ENCODE results near the gene KLHL10. TPM values are rescaled to one million over a fixed set of nuclear protein-coding genes. Genes with fewer than 3 reads are reported as not detected.

KLHL10 gene
- total RNA-seq, 1 experiment from 2014 or later = not detected

GRCh38 chr17:41894791-41895331 is 57.2 kb downstream of the KLHL10 start:
- peak; percentile 43 for DNase-seq (ENCODE audit: low read depth)

DNA sequence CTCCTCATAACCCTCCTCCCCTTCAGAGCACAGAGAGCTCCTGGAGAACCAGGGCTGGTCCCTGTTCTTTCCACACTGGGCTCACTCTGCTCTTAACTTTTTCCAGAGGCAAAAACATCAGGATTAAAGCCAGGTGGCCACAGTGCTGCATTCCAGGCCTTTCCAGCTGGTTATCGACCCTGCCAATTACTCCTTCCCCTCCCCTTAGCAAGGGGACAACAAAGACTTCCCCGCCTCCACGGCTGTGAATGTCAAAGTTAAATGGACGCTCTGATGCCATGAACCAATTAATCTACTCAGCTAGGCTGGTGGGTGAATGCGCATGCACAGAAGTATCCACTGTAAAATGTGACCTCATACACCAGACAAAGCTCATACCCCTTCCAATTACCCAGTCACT is 58.0 kb downstream of the KLHL10 start:
- no peak for DNase-seq (ENCODE audit: low read depth)

DNA sequence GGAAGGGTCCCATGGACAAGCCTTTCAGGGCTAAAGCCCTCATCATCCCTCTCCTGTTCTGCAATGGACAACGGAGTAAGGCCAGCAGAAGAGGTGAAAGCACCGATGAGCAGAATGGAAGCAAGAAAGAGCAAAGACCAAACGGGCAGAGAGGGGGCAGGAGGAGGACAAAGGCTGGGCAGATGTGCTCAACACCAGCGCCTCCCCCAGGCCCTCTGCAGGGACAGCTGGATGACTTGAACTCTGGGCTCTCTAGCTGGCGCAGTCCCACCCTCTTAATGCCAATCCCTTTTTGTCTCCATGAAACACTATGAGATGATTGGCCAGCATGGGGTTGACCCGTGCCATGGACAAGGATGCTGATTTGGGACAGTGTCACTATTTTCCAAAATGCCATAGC is 59.1 kb downstream of the KLHL10 start:
- DNase-seq (ENCODE audit: low read depth) = no peak

Other genes with a start within 250 kb of the KLHL10 start
- gene KRT16, start 225.1 kb upstream of the KLHL10 start, total RNA-seq (2014; rRNA removed) = not detected in 2 replicates
- 6.9 and 11.0 TPM in 2 replicates for gene KRT17, start 213.2 kb upstream of the KLHL10 start, total RNA-seq (2014; rRNA removed)
- 56.9 and 63.7 TPM in 2 replicates for gene EIF1, start 148.9 kb upstream of the KLHL10 start, total RNA-seq (2014; rRNA removed)
- not detected in 2 replicates for gene GAST, start 125.5 kb upstream of the KLHL10 start, total RNA-seq (2014; rRNA removed)
- under 0.01 TPM in 1 of 2 replicates, not detected in the other for gene HAP1, start 103.2 kb upstream of the KLHL10 start, total RNA-seq (2014; rRNA removed)
- not detected in 2 replicates for gene JUP, start 51.1 kb upstream of the KLHL10 start, total RNA-seq (2014; rRNA removed)
- gene P3H4, start 25.9 kb upstream of the KLHL10 start, total RNA-seq (2014; rRNA removed) = 46.0 and 49.1 TPM in 2 replicates
- 271 and 283 TPM in 2 replicates for gene FKBP10, start 24.8 kb upstream of the KLHL10 start, total RNA-seq (2014; rRNA removed)
- gene NT5C3B, start 1.6 kb upstream of the KLHL10 start, total RNA-seq (2014; rRNA removed) = 74.1 and 101 TPM in 2 replicates
- gene KLHL11, start 27.6 kb downstream of the KLHL10 start, total RNA-seq (2014; rRNA removed) = 21.8 and 22.5 TPM in 2 replicates
- 181 and 184 TPM in 2 replicates for gene ACLY, start 81.1 kb downstream of the KLHL10 start, total RNA-seq (2014; rRNA removed)
- gene ODAD4, start 92.8 kb downstream of the KLHL10 start, total RNA-seq (2014; rRNA removed) = 0.19 and 0.86 TPM in 2 replicates
- 61.6 and 75.1 TPM in 2 replicates for gene CNP, start 129.0 kb downstream of the KLHL10 start, total RNA-seq (2014; rRNA removed)
- 67.5 and 83.1 TPM in 2 replicates for gene DNAJC7, start 179.6 kb downstream of the KLHL10 start, total RNA-seq (2014; rRNA removed)
- gene NKIRAS2, start 182.3 kb downstream of the KLHL10 start, total RNA-seq (2014; rRNA removed) = 41.2 and 48.5 TPM in 2 replicates
- 0.29 TPM in 1 of 2 replicates, not detected in the other for gene C17orf113, start 212.8 kb downstream of the KLHL10 start, total RNA-seq (2014; rRNA removed)

All from LHCN-M2 (cell line).